HL-60 (cell line): ENCODE measurements around the gene HPN.

Experiments used
- DNase-seq, 2 experiments: peaks; one replicate each; pipeline ENCODE4 v3.0.0-alpha.2; 2010 to 2020; ENCODE audit warnings: low read depth in 1 of 2, low spot score in 1 of 2
- H3K27ac ChIP-seq: fragments of 250-450 bp; sonication (Bioruptor Pico); replicated peaks from 2 replicates; pipeline ENCODE4 v1.5.1; 2020; ENCODE audit warnings: mild to moderate bottlenecking, moderate library complexity
- H3K27me3 ChIP-seq: fragments of 250-450 bp; sonication (Bioruptor Pico); 2 replicates; pipeline ENCODE4 v1.5.1; 2021; ENCODE audit warnings: mild to moderate bottlenecking, moderate library complexity; ENCODE audit not compliant: insufficient read depth, poor library complexity, severe bottlenecking
- H3K4me3 ChIP-seq: replicated peaks from 2 replicates; pipeline ENCODE4 v1.5.1; 2011; ENCODE audit warnings: mild to moderate bottlenecking, control low read depth, low read length; ENCODE audit not compliant: insufficient read depth
- CTCF ChIP-seq: IDR thresholded peaks from one replicate; pipeline ENCODE4 v1.5.1; 2011; ENCODE audit warnings: low read length, control low read depth, inconsistent platforms; ENCODE audit not compliant: insufficient read depth
- GABPA ChIP-seq: IDR thresholded peaks from 2 replicates; pipeline ENCODE4 v1.6.1; 2012; ENCODE audit warnings: low read depth
- POLR2AphosphoS5 ChIP-seq: IDR thresholded peaks from 2 replicates; pipeline ENCODE4 v1.6.1; 2012; ENCODE audit warnings: low read depth
- REST ChIP-seq: IDR thresholded peaks from 2 replicates; pipeline ENCODE4 v1.6.1; 2012; ENCODE audit warnings: low read depth; ENCODE audit not compliant: insufficient replicate concordance
- SPI1 ChIP-seq: IDR thresholded peaks from 2 replicates; pipeline ENCODE4 v1.6.1; 2012; ENCODE audit warnings: low read depth, mild to moderate bottlenecking, borderline replicate concordance

Gene HPN

GRCh38 chr19:35030257-35031071 is 11.1 kb upstream of the HPN start, which contains the start of gene SCN1B:
SCN1B (plus strand) TSS chr19:35030470; CDS start chr19:35030821, 351 bp downstream.
- no peak for TF ChIP-seq CTCF
- no peak for TF ChIP-seq SPI1
- no peak; the same call in 1 of the 2 replicates for TF ChIP-seq GABPA
- TF ChIP-seq POLR2AphosphoS5: no peak
- no peak for TF ChIP-seq REST
- DNase-seq: peak; percentile 33 to 40
- Histone ChIP-seq H3K4me3 (peak within 1 kb of the TSS; percentile 30), H3K27me3 (peaks cover 23% of the 10 kb centered on the region), H3K27ac (no peak within 1 kb of the TSS)

GRCh38 chr19:35031072-35031881 is 10.2 kb upstream of the HPN start:
- TF ChIP-seq GABPA (no peak), SPI1 (no peak), REST (no peak), POLR2AphosphoS5 (no peak), CTCF (no peak)
- no peak overlapping the region; the same call in 1 of the 2 replicates for H3K4me3 ChIP-seq
- no peak overlapping the region for H3K27ac ChIP-seq
- H3K27me3 ChIP-seq: peaks cover 23% of the 10 kb centered on the region
- no peak for DNase-seq

GRCh38 chr19:35032356-35032865 is 9.1 kb upstream of the HPN start:
- no peak for DNase-seq

More at GRCh38 chr19:35032356-35032865, 9.1 kb upstream of the HPN start:
- TF ChIP-seq GABPA: no peak
- H3K4me3 ChIP-seq: no peak overlapping the region
- H3K27me3 ChIP-seq: peaks cover 23% of the 10 kb centered on the region
- H3K27ac ChIP-seq: no peak overlapping the region
